Bronchial epithelial cell (primary cell): ENCODE measurements around the gene EML1. TPM values are rescaled to one million over a fixed set of nuclear protein-coding genes. Genes with fewer than 3 reads are reported as not detected.

Source experiments
- DNase-seq: peaks from one replicate; pipeline ENCODE4 v3.0.0-alpha.2; 2010; ENCODE audit warnings: low read depth
- FAIRE-seq: peaks from 2 replicates; lab custom pipeline; 2011; peaks lifted over from hg19 to GRCh38; lab: Jason Lieb, UNC
- H3K27me3 ChIP-seq: 2 replicates; pipeline ENCODE4 v1.5.1; 2011; ENCODE audit warnings: low read length; ENCODE audit not compliant: control insufficient read depth, insufficient read depth
- H3K36me3 ChIP-seq: 2 replicates; pipeline ENCODE4 v1.5.1; 2011; ENCODE audit warnings: low read length; ENCODE audit not compliant: control insufficient read depth, insufficient read depth
- H3K4me3 ChIP-seq: 2 replicates; pipeline ENCODE4 v1.5.1; 2011; ENCODE audit warnings: mild to moderate bottlenecking, low read depth, low read length, control low read depth
- CTCF ChIP-seq: IDR thresholded peaks from 2 replicates; pipeline ENCODE4 v1.5.1; 2011; ENCODE audit warnings: mild to moderate bottlenecking, moderate library complexity, low read length, control low read depth, inconsistent platforms; ENCODE audit not compliant: insufficient read depth, severe bottlenecking
- total RNA-seq: library from RNA; depleted of rRNA; stranded (reverse); fragments of >200 nt; gene quantifications from 2 replicates; pipeline ENCODE4 v1.2.1, GENCODE V29; 2014

EML1 gene
- total RNA-seq, 1 donor from 2014 or later = 1.8 TPM

GRCh38 chr14:99938376-99938775 lies 145.2 kb downstream of the EML1 start:
- TF ChIP-seq CTCF = no peak
- no peaks in the 10 kb centered on the region for H3K36me3 ChIP-seq
- no peaks in the 10 kb centered on the region for H3K27me3 ChIP-seq
- H3K4me3 ChIP-seq = no peak overlapping the region
- DNase-seq = no peak
- no peak for FAIRE-seq

- Histone ChIP-seq H3K27me3 (no peaks in the 10 kb centered on the region), H3K4me3 (no peak overlapping the region), H3K36me3 (no peaks in the 10 kb centered on the region)
- FAIRE-seq = no peak
- DNase-seq = no peak
- TF ChIP-seq CTCF = no peak
Observed at GRCh38 chr14:99938896-99939295, 145.7 kb downstream of the EML1 start.

- no peak for TF ChIP-seq CTCF
- no peaks in the 10 kb centered on the region for H3K36me3 ChIP-seq
- no peak for DNase-seq
- H3K4me3 ChIP-seq = no peak overlapping the region
- H3K27me3 ChIP-seq = no peaks in the 10 kb centered on the region
- no peak for FAIRE-seq
Observed at GRCh38 chr14:99939421-99939820, 146.2 kb downstream of the EML1 start.

GRCh38 chr14:99940064-99940463 lies 146.9 kb downstream of the EML1 start:
- DNase-seq (no peak), FAIRE-seq (no peak)
- H3K4me3 ChIP-seq = no peak overlapping the region
- no peaks in the 10 kb centered on the region for H3K36me3 ChIP-seq
- no peaks in the 10 kb centered on the region for H3K27me3 ChIP-seq
- no peak for TF ChIP-seq CTCF

- Histone ChIP-seq H3K36me3 (no peaks in the 10 kb centered on the region), H3K27me3 (no peaks in the 10 kb centered on the region), H3K4me3 (no peak overlapping the region)
- no peak for TF ChIP-seq CTCF
- FAIRE-seq = no peak
- DNase-seq = no peak
Observed at GRCh38 chr14:99941211-99941610, 148.0 kb downstream of the EML1 start.

- DNase-seq (no peak), FAIRE-seq (no peak)
- Histone ChIP-seq H3K27me3 (no peaks in the 10 kb centered on the region), H3K36me3 (no peaks in the 10 kb centered on the region), H3K4me3 (no peak overlapping the region)
- TF ChIP-seq CTCF = no peak
Observed at GRCh38 chr14:99943620-99944019, 150.4 kb downstream of the EML1 start.
